Panc1 (cell line): ENCODE measurements around the gene SEC61A2. TPM values are rescaled to one million over a fixed set of nuclear protein-coding genes. Genes with fewer than 3 reads are reported as not detected.
A peak's percentile ranks its signal among the peaks of the same experiment; 100 is the strongest.

Experiments
- ATAC-seq: fragments of 200-7000 bp; cut with Tn5 transposase; 2 replicates; pipeline ENCODE4 v1.9.1; 2020; ENCODE audit warnings: mild to moderate bottlenecking, moderate library complexity
- BruUV-seq: library from RNA; stranded (reverse); fragments of 400-500 nt; replicated peaks from 2 replicates; lab custom pipeline; 2021; lab: Mats Ljungman, UMichigan
- CTCF ChIA-PET: fragments of 300-600 bp; sonication (Branson Sonifier 250); formaldehyde crosslinking; loops from one replicate; lab custom pipeline; 2022; ENCODE audit warnings: antibody characterized with exemption; lab: Charles Lee
- POLR2A ChIA-PET: fragments of 300-600 bp; sonication (Branson Sonifier 250); formaldehyde crosslinking; loops from one replicate; lab custom pipeline; 2022; ENCODE audit warnings: antibody characterized with exemption; lab: Charles Lee
- DNase-seq: peaks from one replicate; pipeline ENCODE4 v3.0.0-alpha.2; 2010; ENCODE audit warnings: low read depth, low spot score
- H3K27ac ChIP-seq: 2 replicates; pipeline ENCODE4 v1.5.1; 2011; ENCODE audit warnings: mild to moderate bottlenecking, low read length, inconsistent platforms
- H3K27me3 ChIP-seq: fragments of 200-500 bp; sonication (Bioruptor generic); 2 replicates; pipeline ENCODE4 v1.6.0; 2014; ENCODE audit warnings: low read length, inconsistent platforms; ENCODE audit not compliant: control insufficient read depth, insufficient read depth
- H3K36me3 ChIP-seq: fragments of 200-500 bp; sonication (Bioruptor generic); 2 replicates; pipeline ENCODE4 v1.5.1; 2014; ENCODE audit warnings: inconsistent platforms, mild to moderate bottlenecking, low read length, moderate library complexity; ENCODE audit not compliant: control insufficient read depth, insufficient read depth
- H3K4me1 ChIP-seq: 2 replicates; pipeline ENCODE4 v1.5.1; 2011; ENCODE audit warnings: inconsistent platforms, mild to moderate bottlenecking, low read length, moderate library complexity; ENCODE audit not compliant: control insufficient read depth, insufficient read depth
- H3K4me3 ChIP-seq, 2 experiments: 2 replicates each; pipeline ENCODE4 v1.5.1; 2011 to 2012; ENCODE audit warnings: low read depth in 2 of 2, low read length in 2 of 2, mild to moderate bottlenecking in 2 of 2, inconsistent platforms in 1 of 2, moderate library complexity in 1 of 2
- H3K9me3 ChIP-seq: fragments of 200-500 bp; sonication (Bioruptor generic); 2 replicates; pipeline ENCODE4 v1.5.1; 2014; ENCODE audit warnings: low read depth, mild to moderate bottlenecking, inconsistent platforms, low read length, moderate library complexity; ENCODE audit not compliant: control insufficient read depth, insufficient read depth
- POLR2AphosphoS5 ChIP-seq: IDR thresholded peaks from 2 replicates; pipeline ENCODE4 v1.6.1; 2012; ENCODE audit warnings: mild to moderate bottlenecking, low read depth, low read length, moderate library complexity
- SIN3A ChIP-seq: IDR thresholded peaks from 2 replicates; pipeline ENCODE4 v1.6.1; 2012; ENCODE audit warnings: low read depth, mild to moderate bottlenecking, low read length, moderate library complexity, borderline replicate concordance; ENCODE audit not compliant: insufficient read depth
- TCF7L2 ChIP-seq: IDR thresholded peaks from 2 replicates; pipeline ENCODE4 v1.6.1; 2011; ENCODE audit warnings: mild to moderate bottlenecking, low read depth, low read length, inconsistent platforms
- in situ Hi-C: cut with HindIII; loops from 2 replicates; pipeline ENCODE4 v1.10.0; 2016; ENCODE audit warnings: low sequenced_read_pairs, low pct_unique_long_range_greater_than_20kb
- intact Hi-C: fragments of 100-400 bp; cut with micrococcal nuclease; formaldehyde crosslinking; loops from one replicate; pipeline ENCODE4 v1.10.0; 2022; ENCODE audit not compliant: unreplicated experiment
- total RNA-seq: library from RNA; stranded (reverse); gene quantifications from one replicate; pipeline ENCODE4 v1.2.1, GENCODE V29; 2021; ENCODE audit not compliant: unreplicated experiment
- TF ChIP-seq, protein P1 (sequence below), 2 experiments: IDR thresholded peaks; 2 replicates each; pipeline ENCODE4 v1.6.1; 2011 to 2012; ENCODE audit warnings: low read depth in 2 of 2, control low read depth in 1 of 2, low read length in 1 of 2, mild to moderate bottlenecking in 1 of 2, moderate library complexity in 1 of 2; ENCODE audit not compliant: insufficient read depth in 1 of 2
- TF ChIP-seq, protein P2 (sequence below): fragments of 450-650 bp; IDR thresholded peaks from 2 replicates; pipeline ENCODE4 v1.5.1; 2017; ENCODE audit warnings: mild to moderate bottlenecking

Gene SEC61A2
- total RNA-seq, 1 experiment from 2014 or later = 8.8 TPM

DNA sequence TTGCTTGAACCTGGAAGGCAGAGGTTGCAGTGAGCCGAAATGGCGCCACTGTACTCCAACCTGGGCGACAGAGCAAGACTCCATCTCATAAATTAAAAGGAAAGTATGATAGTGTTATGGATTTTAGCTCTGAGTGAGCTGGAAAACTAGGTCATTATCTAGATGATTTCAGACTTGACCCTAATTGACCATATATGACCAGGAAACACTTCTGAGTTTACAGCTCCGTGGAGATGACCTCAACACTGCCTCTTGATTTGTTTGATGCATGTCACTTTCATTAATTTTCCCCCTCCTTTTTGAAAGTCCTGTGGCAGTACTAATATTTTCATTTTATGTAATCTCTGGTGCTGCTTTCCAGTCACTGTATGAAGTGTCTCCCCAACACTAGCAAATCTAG, 7.8 kb upstream of the SEC61A2 start:
- no peaks in the 10 kb centered on the region for H3K36me3 ChIP-seq
- no peak for ATAC-seq
- ChIA-PET CTCF (no interaction called here), POLR2A (interaction anchor here (0.5 kb wide), 1 partner anchor 109 kb away, joined by 5 read pairs; no protein-coding TSS in a partner anchor)
- TF ChIP-seq, protein P1, sequence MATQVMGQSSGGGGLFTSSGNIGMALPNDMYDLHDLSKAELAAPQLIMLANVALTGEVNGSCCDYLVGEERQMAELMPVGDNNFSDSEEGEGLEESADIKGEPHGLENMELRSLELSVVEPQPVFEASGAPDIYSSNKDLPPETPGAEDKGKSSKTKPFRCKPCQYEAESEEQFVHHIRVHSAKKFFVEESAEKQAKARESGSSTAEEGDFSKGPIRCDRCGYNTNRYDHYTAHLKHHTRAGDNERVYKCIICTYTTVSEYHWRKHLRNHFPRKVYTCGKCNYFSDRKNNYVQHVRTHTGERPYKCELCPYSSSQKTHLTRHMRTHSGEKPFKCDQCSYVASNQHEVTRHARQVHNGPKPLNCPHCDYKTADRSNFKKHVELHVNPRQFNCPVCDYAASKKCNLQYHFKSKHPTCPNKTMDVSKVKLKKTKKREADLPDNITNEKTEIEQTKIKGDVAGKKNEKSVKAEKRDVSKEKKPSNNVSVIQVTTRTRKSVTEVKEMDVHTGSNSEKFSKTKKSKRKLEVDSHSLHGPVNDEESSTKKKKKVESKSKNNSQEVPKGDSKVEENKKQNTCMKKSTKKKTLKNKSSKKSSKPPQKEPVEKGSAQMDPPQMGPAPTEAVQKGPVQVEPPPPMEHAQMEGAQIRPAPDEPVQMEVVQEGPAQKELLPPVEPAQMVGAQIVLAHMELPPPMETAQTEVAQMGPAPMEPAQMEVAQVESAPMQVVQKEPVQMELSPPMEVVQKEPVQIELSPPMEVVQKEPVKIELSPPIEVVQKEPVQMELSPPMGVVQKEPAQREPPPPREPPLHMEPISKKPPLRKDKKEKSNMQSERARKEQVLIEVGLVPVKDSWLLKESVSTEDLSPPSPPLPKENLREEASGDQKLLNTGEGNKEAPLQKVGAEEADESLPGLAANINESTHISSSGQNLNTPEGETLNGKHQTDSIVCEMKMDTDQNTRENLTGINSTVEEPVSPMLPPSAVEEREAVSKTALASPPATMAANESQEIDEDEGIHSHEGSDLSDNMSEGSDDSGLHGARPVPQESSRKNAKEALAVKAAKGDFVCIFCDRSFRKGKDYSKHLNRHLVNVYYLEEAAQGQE (IDR thresholded peaks at IDR 0.05; ENCODE audit: insufficient read depth in 1 of 2, low read depth in 2 of 2, low read length in 1 of 2) = no peak
- TF ChIP-seq TCF7L2 (no peak), SIN3A (no peak), POLR2AphosphoS5 (no peak)
- TF ChIP-seq, protein P2, sequence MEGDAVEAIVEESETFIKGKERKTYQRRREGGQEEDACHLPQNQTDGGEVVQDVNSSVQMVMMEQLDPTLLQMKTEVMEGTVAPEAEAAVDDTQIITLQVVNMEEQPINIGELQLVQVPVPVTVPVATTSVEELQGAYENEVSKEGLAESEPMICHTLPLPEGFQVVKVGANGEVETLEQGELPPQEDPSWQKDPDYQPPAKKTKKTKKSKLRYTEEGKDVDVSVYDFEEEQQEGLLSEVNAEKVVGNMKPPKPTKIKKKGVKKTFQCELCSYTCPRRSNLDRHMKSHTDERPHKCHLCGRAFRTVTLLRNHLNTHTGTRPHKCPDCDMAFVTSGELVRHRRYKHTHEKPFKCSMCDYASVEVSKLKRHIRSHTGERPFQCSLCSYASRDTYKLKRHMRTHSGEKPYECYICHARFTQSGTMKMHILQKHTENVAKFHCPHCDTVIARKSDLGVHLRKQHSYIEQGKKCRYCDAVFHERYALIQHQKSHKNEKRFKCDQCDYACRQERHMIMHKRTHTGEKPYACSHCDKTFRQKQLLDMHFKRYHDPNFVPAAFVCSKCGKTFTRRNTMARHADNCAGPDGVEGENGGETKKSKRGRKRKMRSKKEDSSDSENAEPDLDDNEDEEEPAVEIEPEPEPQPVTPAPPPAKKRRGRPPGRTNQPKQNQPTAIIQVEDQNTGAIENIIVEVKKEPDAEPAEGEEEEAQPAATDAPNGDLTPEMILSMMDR = no peak
- H3K4me1 ChIP-seq = no peaks in the 10 kb centered on the region
- BruUV-seq = no TSS peak
- H3K9me3 ChIP-seq = no peaks in the 10 kb centered on the region
- intact Hi-C loops (no loop called here), in situ Hi-C loops (no loop called here)
- no peak overlapping the region for H3K27ac ChIP-seq
- no peak overlapping the region for H3K4me3 ChIP-seq
- no peaks in the 10 kb centered on the region for H3K27me3 ChIP-seq
- no peak for DNase-seq

DNA sequence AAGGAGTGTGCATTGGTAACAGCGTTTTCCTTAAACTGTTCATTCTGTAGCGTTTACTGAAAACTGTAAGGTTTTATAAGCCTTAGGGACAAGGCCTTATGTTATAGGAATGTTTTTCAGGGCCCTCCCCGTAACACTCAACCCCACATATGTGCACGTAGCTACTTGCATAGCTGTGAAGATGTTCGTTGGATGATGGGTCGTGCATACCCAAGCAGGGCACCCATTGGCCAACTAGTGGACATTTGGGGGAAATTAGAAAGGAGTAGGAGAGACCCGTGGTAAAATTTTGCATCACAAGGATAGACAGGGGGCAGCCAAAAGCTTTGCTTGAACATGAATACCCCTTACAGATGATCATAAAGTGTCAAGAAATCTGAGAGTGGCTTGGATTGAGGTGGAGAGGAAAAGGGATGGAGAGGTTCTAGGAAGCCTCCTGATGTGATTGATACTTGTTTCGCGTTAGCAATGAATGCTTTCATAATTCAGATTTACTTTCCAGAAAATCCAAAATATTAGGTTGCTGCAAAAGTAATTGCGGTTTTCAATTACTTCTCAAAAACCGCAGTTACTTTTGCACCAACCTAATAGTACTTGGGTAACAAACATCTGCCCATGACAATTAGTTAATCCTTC, 878 bp downstream of the SEC61A2 start:
- intact Hi-C loops (no loop called here), in situ Hi-C loops (no loop called here)
- ChIA-PET CTCF (no interaction called here), POLR2A (interaction anchor here (0.6 kb wide), 1 partner anchor 336 kb away, joined by 6 read pairs; no protein-coding TSS in a partner anchor)
- TF ChIP-seq, protein P1 (IDR thresholded peaks at IDR 0.05; ENCODE audit: insufficient read depth in 1 of 2, low read depth in 2 of 2, low read length in 1 of 2) = no peak
- no peak for TF ChIP-seq TCF7L2
- TF ChIP-seq POLR2AphosphoS5 = no peak
- no peak for TF ChIP-seq SIN3A
- TF ChIP-seq, protein P2 = no peak; the same call in 1 of the 2 replicates
- DNase-seq = peak; percentile 24
- H3K4me3 ChIP-seq = peak overlapping the region; percentile 82 to 89
- peak; percentile 59 for ATAC-seq
- BruUV-seq = TSS peak; percentile 81
- no peaks in the 10 kb centered on the region for H3K9me3 ChIP-seq
- H3K27me3 ChIP-seq = no peaks in the 10 kb centered on the region
- peak overlapping the region; percentile 41 for H3K27ac ChIP-seq
- no peaks in the 10 kb centered on the region for H3K4me1 ChIP-seq
- no peaks in the 10 kb centered on the region; the same call in none of the 2 replicates for H3K36me3 ChIP-seq
